ENCODE measurements around the gene TSPAN1. TPM values are rescaled to one million over a fixed set of nuclear protein-coding genes. Genes with fewer than 3 reads are reported as not detected.

The TSPAN1 gene
- total and polyA plus RNA-seq, 7 experiments from 2014 or later: not detected

- H3K4me3 Mint-ChIP-seq: peak overlapping the region; percentile 89 to 99 (median 97)
- H3K9me3 Mint-ChIP-seq: peaks cover 0 to 3% (median 0%) of the 10 kb centered on the region in 11 donors
- Histone ChIP-seq H3K9me3 (ENCODE audit: control insufficient read depth in 2 of 3, low read length in 3 of 3) (no peaks in the 10 kb centered on the region), H3K27ac (ENCODE audit: low read depth, low read length) (peak overlapping the region; percentile 46), H3K4me1 (ENCODE audit: control insufficient read depth in 2 of 2, insufficient read depth in 2 of 2, low read length in 2 of 2) (peaks cover 3 to 7% of the 10 kb centered on the region in 2 donors), H3K27me3 (ENCODE audit: control insufficient read depth in 2 of 2, insufficient read depth in 2 of 2, low read length in 2 of 2) (peaks cover 4 to 10% of the 10 kb centered on the region in 2 donors), H3K36me3 (ENCODE audit: control insufficient read depth in 2 of 3, insufficient read depth in 3 of 3, low read length in 3 of 3) (peaks cover 0 to 5% (median 0%) of the 10 kb centered on the region in 3 experiments), H3K4me3 (ENCODE audit: low read length) (peak overlapping the region; percentile 88)
- POLR2A ChIA-PET: interaction anchor here (1.1 to 1.3 kb wide), 2 partner anchors 14 to 35 kb away, joined by 3 to 4 read pairs; no protein-coding TSS in a partner anchor
- no peaks in the 10 kb centered on the region for H3K36me3 Mint-ChIP-seq
- peaks cover 15 to 38% (median 27%) of the 10 kb centered on the region in 7 donors for H3K4me1 Mint-ChIP-seq
- intact Hi-C loops (cut with micrococcal nuclease): loop anchor here (1.0 to 5.0 kb wide), 6 partner anchors 35 to 547 kb away; partner anchors contain the start of gene NASP (in 1 of the 2)
- DNase-seq (peak in 7 of 9 donors; percentile 2 to 27 (median 17)), ATAC-seq (no peak)
- H3K27me3 Mint-ChIP-seq: peaks cover 45 to 81% (median 63%) of the 10 kb centered on the region in 5 donors
- CTCF ChIA-PET: interaction anchor here (0.7 kb wide), 1 partner anchor 1365 kb away, joined by 6 read pairs; no protein-coding TSS in a partner anchor
- peak overlapping the region in 4 of 9 donors; percentile 3 to 82 (median 60) for H3K27ac Mint-ChIP-seq
Observed at GRCh38 chr1:46131712-46132528, 43.0 kb upstream of the TSPAN1 start.

GRCh38 chr1:46132529-46133180 lies 42.2 kb upstream of the TSPAN1 start, which contains the start of gene PIK3R3:
Gene PIK3R3, minus strand, starts transcription at chr1:46132629. Its CDS starts 677 bp downstream, at chr1:46131952.
- DNase-seq: peak; percentile 40 to 88 (median 62)
- ATAC-seq: peak; percentile 93
- no peaks in the 10 kb centered on the region for H3K9me3 ChIP-seq (ENCODE audit: control insufficient read depth in 2 of 3, low read length in 3 of 3)
- peaks cover 0 to 3% (median 0%) of the 10 kb centered on the region in 11 donors for H3K9me3 Mint-ChIP-seq
- peak within 1 kb of the TSS; percentile 46 for H3K27ac ChIP-seq (ENCODE audit: low read depth, low read length)
- H3K36me3 ChIP-seq (ENCODE audit: control insufficient read depth in 2 of 3, insufficient read depth in 3 of 3, low read length in 3 of 3): peaks cover 0 to 5% (median 0%) of the 10 kb centered on the region in 3 experiments
- peaks cover 3 to 7% of the 10 kb centered on the region in 2 donors for H3K4me1 ChIP-seq (ENCODE audit: control insufficient read depth in 2 of 2, insufficient read depth in 2 of 2, low read length in 2 of 2)
- peak within 1 kb of the TSS; percentile 23 to 98 (median 65) for H3K27ac Mint-ChIP-seq
- H3K36me3 Mint-ChIP-seq: no peaks in the 10 kb centered on the region
- H3K4me3 ChIP-seq (ENCODE audit: low read length): peak within 1 kb of the TSS; percentile 88
- H3K27me3 ChIP-seq (ENCODE audit: control insufficient read depth in 2 of 2, insufficient read depth in 2 of 2, low read length in 2 of 2): peaks cover 4 to 10% of the 10 kb centered on the region in 2 donors
- peak within 1 kb of the TSS; percentile 89 to 99 (median 97) for H3K4me3 Mint-ChIP-seq
- ChIA-PET CTCF (no interaction called here), POLR2A (no interaction called here)
- H3K4me1 Mint-ChIP-seq: peaks cover 15 to 38% (median 27%) of the 10 kb centered on the region in 7 donors
- intact Hi-C loops (cut with micrococcal nuclease): loop anchor here (1.0 to 5.0 kb wide), 7 partner anchors 34 to 548 kb away; partner anchors contain the start of genes NASP (in 1 of the 2) and RAD54L (in 1 of the 2)
- H3K27me3 Mint-ChIP-seq: peaks cover 43 to 85% (median 66%) of the 10 kb centered on the region in 5 donors

- H3K9me3 Mint-ChIP-seq: peaks cover 0 to 3% (median 0%) of the 10 kb centered on the region in 11 donors
- H3K27ac Mint-ChIP-seq: peak overlapping the region in 6 of 9 donors; percentile 30 to 98 (median 64)
- H3K4me3 Mint-ChIP-seq: peak overlapping the region; percentile 89 to 99 (median 97)
- peak in 1 of 9 donors; percentile 7 for DNase-seq
- ATAC-seq: peak; percentile 50
- H3K4me1 Mint-ChIP-seq: peaks cover 15 to 38% (median 27%) of the 10 kb centered on the region in 7 donors
- Histone ChIP-seq H3K27ac (ENCODE audit: low read depth, low read length) (peak overlapping the region; percentile 46), H3K36me3 (ENCODE audit: control insufficient read depth in 2 of 3, insufficient read depth in 3 of 3, low read length in 3 of 3) (peaks cover 0 to 5% (median 0%) of the 10 kb centered on the region in 3 experiments), H3K9me3 (ENCODE audit: control insufficient read depth in 2 of 3, low read length in 3 of 3) (no peaks in the 10 kb centered on the region), H3K27me3 (ENCODE audit: control insufficient read depth in 2 of 2, insufficient read depth in 2 of 2, low read length in 2 of 2) (peaks cover 4 to 10% of the 10 kb centered on the region in 2 donors), H3K4me1 (ENCODE audit: control insufficient read depth in 2 of 2, insufficient read depth in 2 of 2, low read length in 2 of 2) (peaks cover 3 to 7% of the 10 kb centered on the region in 2 donors), H3K4me3 (ENCODE audit: low read length) (peak overlapping the region; percentile 88)
- H3K27me3 Mint-ChIP-seq: peaks cover 39 to 80% (median 62%) of the 10 kb centered on the region in 5 donors
- H3K36me3 Mint-ChIP-seq: no peaks in the 10 kb centered on the region
- intact Hi-C loops (cut with micrococcal nuclease): loop anchor here (1.0 to 5.0 kb wide), 6 partner anchors 34 to 548 kb away; partner anchors contain the start of genes NASP (in 1 of the 2) and RAD54L (in 1 of the 2)
- POLR2A ChIA-PET: no interaction called here
- CTCF ChIA-PET: no interaction called here
Observed at GRCh38 chr1:46133181-46133658, 41.7 kb upstream of the TSPAN1 start.

GRCh38 chr1:46133781-46134350 lies 41.0 kb upstream of the TSPAN1 start:
- Histone ChIP-seq H3K4me1 (ENCODE audit: control insufficient read depth in 2 of 2, insufficient read depth in 2 of 2, low read length in 2 of 2) (peaks cover 3 to 7% of the 10 kb centered on the region in 2 donors), H3K27ac (ENCODE audit: low read depth, low read length) (no peak overlapping the region), H3K36me3 (ENCODE audit: control insufficient read depth in 2 of 3, insufficient read depth in 3 of 3, low read length in 3 of 3) (peaks cover 0 to 5% (median 0%) of the 10 kb centered on the region in 3 experiments), H3K4me3 (ENCODE audit: low read length) (no peak overlapping the region), H3K27me3 (ENCODE audit: control insufficient read depth in 2 of 2, insufficient read depth in 2 of 2, low read length in 2 of 2) (peaks cover 4 to 10% of the 10 kb centered on the region in 2 donors), H3K9me3 (ENCODE audit: control insufficient read depth in 2 of 3, low read length in 3 of 3) (no peaks in the 10 kb centered on the region)
- ATAC-seq (no peak), DNase-seq (no peak)
- intact Hi-C loops (cut with micrococcal nuclease): loop anchor here (1.0 to 5.0 kb wide), 6 partner anchors 33 to 549 kb away; partner anchors contain the start of genes NASP (in 1 of the 2) and RAD54L (in 1 of the 2)
- Mint-ChIP-seq H3K9me3 (peaks cover 0 to 3% (median 0%) of the 10 kb centered on the region in 11 donors), H3K27ac (peak overlapping the region in 1 of 9 donors; percentile 2), H3K36me3 (no peaks in the 10 kb centered on the region), H3K4me3 (peak overlapping the region; percentile 89 to 99 (median 97)), H3K4me1 (peaks cover 15 to 38% (median 27%) of the 10 kb centered on the region in 7 donors), H3K27me3 (peaks cover 35 to 78% (median 58%) of the 10 kb centered on the region in 5 donors)
- ChIA-PET CTCF (interaction anchor here (1.0 kb wide), 1 partner anchor 26 kb away, joined by 3 read pairs; no protein-coding TSS in a partner anchor), POLR2A (no interaction called here)

- no peak overlapping the region for H3K27ac ChIP-seq (ENCODE audit: low read depth, low read length)
- ChIA-PET POLR2A (no interaction called here), CTCF (interaction anchor here (1.0 kb wide), 1 partner anchor 26 kb away, joined by 3 read pairs; no protein-coding TSS in a partner anchor)
- intact Hi-C loops (cut with micrococcal nuclease): loop anchor here in 1 of 2 donors (5.0 kb wide), 1 partner anchor 67 kb away; no protein-coding TSS in a partner anchor
- H3K4me3 Mint-ChIP-seq: no peak overlapping the region
- H3K27me3 ChIP-seq (ENCODE audit: control insufficient read depth in 2 of 2, insufficient read depth in 2 of 2, low read length in 2 of 2): peaks cover 2 to 6% of the 10 kb centered on the region in 2 donors
- H3K36me3 ChIP-seq (ENCODE audit: control insufficient read depth in 2 of 3, insufficient read depth in 3 of 3, low read length in 3 of 3): peaks cover 0 to 5% (median 0%) of the 10 kb centered on the region in 3 experiments
- no peak overlapping the region for H3K4me3 ChIP-seq (ENCODE audit: low read length)
- H3K27me3 Mint-ChIP-seq: peaks cover 31 to 73% (median 53%) of the 10 kb centered on the region in 5 donors
- DNase-seq (no peak), ATAC-seq (no peak)
- H3K27ac Mint-ChIP-seq: no peak overlapping the region
- H3K9me3 ChIP-seq (ENCODE audit: control insufficient read depth in 2 of 3, low read length in 3 of 3): no peaks in the 10 kb centered on the region
- peaks cover 15 to 38% (median 27%) of the 10 kb centered on the region in 7 donors for H3K4me1 Mint-ChIP-seq
- peaks cover 0 to 2% (median 0%) of the 10 kb centered on the region in 11 donors for H3K9me3 Mint-ChIP-seq
- no peaks in the 10 kb centered on the region for H3K36me3 Mint-ChIP-seq
- H3K4me1 ChIP-seq (ENCODE audit: control insufficient read depth in 2 of 2, insufficient read depth in 2 of 2, low read length in 2 of 2): peaks cover 3 to 7% of the 10 kb centered on the region in 2 donors
Observed at GRCh38 chr1:46134660-46135331, 40.1 kb upstream of the TSPAN1 start.
